ENCODE measurements around the gene GPANK1.

GRCh38 chr6:31707701-31708100, 42.9 kb upstream of the GPANK1 start:
- TF ChIP-seq CTCF (IDR thresholded peaks at IDR 0.05): no peak
- no peak for TF ChIP-seq POLR2A (IDR thresholded peaks at IDR 0.05)
